Fibroblast of the aortic adventitia (primary cell): ENCODE measurements around the gene NLRP9. TPM values are rescaled to one million over a fixed set of nuclear protein-coding genes. Genes with fewer than 3 reads are reported as not detected.

Source experiments
- DNase-seq: peaks from one replicate; pipeline ENCODE4 v3.0.0-alpha.2; 2010; ENCODE audit warnings: low read depth
- H3K4me3 ChIP-seq: 2 replicates; pipeline ENCODE4 v1.5.1; 2011; ENCODE audit warnings: low read depth, mild to moderate bottlenecking, control low read depth, low read length, moderate library complexity
- small RNA-seq: library from RNA; depleted of rRNA; stranded (forward); fragments of <200 nt; gene quantifications from one replicate; pipeline ENCODE3, GENCODE V24; 2012
- total RNA-seq: library from RNA; depleted of rRNA; stranded (reverse); fragments of >200 nt; gene quantifications from 2 replicates; pipeline ENCODE4 v1.2.3, GENCODE V29; 2012; ENCODE audit warnings: low replicate concordance
- TF ChIP-seq, protein P1 (sequence below): IDR thresholded peaks from 2 replicates; pipeline ENCODE4 v1.5.1; 2011; ENCODE audit warnings: mild to moderate bottlenecking, low read length, control low read depth, inconsistent platforms; ENCODE audit not compliant: insufficient read depth

NLRP9 gene
- total RNA-seq, 1 donor = not detected

GRCh38 chr19:55660991-55661390, 77.2 kb downstream of the NLRP9 start:
- H3K4me3 ChIP-seq = no peak overlapping the region
- TF ChIP-seq, protein P1, sequence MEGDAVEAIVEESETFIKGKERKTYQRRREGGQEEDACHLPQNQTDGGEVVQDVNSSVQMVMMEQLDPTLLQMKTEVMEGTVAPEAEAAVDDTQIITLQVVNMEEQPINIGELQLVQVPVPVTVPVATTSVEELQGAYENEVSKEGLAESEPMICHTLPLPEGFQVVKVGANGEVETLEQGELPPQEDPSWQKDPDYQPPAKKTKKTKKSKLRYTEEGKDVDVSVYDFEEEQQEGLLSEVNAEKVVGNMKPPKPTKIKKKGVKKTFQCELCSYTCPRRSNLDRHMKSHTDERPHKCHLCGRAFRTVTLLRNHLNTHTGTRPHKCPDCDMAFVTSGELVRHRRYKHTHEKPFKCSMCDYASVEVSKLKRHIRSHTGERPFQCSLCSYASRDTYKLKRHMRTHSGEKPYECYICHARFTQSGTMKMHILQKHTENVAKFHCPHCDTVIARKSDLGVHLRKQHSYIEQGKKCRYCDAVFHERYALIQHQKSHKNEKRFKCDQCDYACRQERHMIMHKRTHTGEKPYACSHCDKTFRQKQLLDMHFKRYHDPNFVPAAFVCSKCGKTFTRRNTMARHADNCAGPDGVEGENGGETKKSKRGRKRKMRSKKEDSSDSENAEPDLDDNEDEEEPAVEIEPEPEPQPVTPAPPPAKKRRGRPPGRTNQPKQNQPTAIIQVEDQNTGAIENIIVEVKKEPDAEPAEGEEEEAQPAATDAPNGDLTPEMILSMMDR = no peak
- no peak for DNase-seq

DNA sequence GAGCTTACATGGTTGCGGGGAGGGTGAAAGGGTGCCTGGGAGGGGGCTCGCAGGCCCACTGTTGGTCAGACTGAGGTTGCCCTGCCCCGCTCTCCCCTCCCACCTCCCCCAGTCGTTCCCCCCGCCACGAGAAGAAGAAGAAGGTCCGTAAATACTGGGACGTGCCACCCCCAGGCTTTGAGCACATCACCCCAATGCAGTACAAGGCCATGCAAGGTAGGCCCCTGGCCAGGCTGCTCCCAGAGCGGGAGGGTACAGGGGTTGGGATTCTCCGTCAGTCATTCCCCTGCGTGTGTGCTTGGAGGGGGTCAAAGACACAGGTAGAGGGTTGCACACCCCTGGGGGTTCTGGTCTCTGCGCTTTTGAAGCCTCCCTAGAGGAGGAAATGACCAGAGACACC, 77.8 kb downstream of the NLRP9 start:
- TF ChIP-seq, protein P1 = no peak
- no peak overlapping the region for H3K4me3 ChIP-seq
- no peak for DNase-seq

DNA sequence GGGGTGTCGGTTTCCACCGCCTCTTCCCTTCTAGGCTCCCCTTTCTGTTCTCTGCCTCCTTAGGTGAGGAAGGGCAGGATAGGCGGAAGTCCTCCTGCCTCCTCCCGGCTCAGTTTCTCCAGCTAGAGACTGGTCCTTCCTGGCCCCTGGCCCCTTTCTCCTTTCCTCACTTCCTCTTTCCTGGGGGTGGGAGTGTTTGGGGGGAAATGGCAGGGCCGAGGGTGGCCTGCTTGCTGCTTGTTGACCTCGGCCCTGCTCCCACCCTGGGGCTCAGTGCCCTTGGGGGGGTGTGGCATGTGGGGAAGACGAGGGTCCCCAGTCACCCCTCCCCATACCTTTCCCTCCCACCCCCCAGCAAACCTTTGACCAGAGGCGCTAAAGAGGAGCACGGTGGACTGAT, 78.4 kb downstream of the NLRP9 start:
- H3K4me3 ChIP-seq = no peak overlapping the region
- DNase-seq = no peak
- TF ChIP-seq, protein P1 = no peak

- TF ChIP-seq, protein P1 = no peak
- no peak for DNase-seq
- H3K4me3 ChIP-seq = no peak overlapping the region
Measured at GRCh38 chr19:55658846-55659459, 79.2 kb downstream of the NLRP9 start.

Small RNA genes within 50 kb of the gene (small RNA-seq; reads per million reads assigned to genes)
- not detected for gene AC010525.2

Other genes with a start within 250 kb of the NLRP9 start
- gene SSC5D, start 250.0 kb downstream of the NLRP9 start, total RNA-seq = 10.7 and 18.7 TPM in 2 replicates
- not detected in 2 replicates for gene SBK2, start 201.3 kb downstream of the NLRP9 start, total RNA-seq
- 0.25 TPM in 1 of 2 replicates, not detected in the other for gene SBK3, start 192.9 kb downstream of the NLRP9 start, total RNA-seq
- 4.4 and 7.9 TPM in 2 replicates for gene ZNF579, start 157.6 kb downstream of the NLRP9 start, total RNA-seq
- gene FIZ1, start 138.9 kb downstream of the NLRP9 start, total RNA-seq = 3.5 and 4.7 TPM in 2 replicates
- gene ZNF524, start 138.1 kb downstream of the NLRP9 start, total RNA-seq = 1.7 and 10.8 TPM in 2 replicates
- 0.08 and 1.5 TPM in 2 replicates for gene ZNF865, start 132.8 kb downstream of the NLRP9 start, total RNA-seq
- gene ZNF784, start 113.8 kb downstream of the NLRP9 start, total RNA-seq = 2.8 and 4.8 TPM in 2 replicates
- 6.3 and 10.0 TPM in 2 replicates for gene ZNF580, start 97.4 kb downstream of the NLRP9 start, total RNA-seq
- gene ZNF581, start 94.8 kb downstream of the NLRP9 start, total RNA-seq = 13.9 and 41.5 TPM in 2 replicates
- gene CCDC106, start 90.2 kb downstream of the NLRP9 start, total RNA-seq = 8.5 and 16.0 TPM in 2 replicates
- gene U2AF2, start 83.4 kb downstream of the NLRP9 start, total RNA-seq = 69.5 and 71.4 TPM in 2 replicates
- 60.6 and 73.8 TPM in 2 replicates for gene EPN1, start 63.2 kb downstream of the NLRP9 start, total RNA-seq
- gene RFPL4A, start 20.7 kb upstream of the NLRP9 start, total RNA-seq = not detected in 2 replicates
- not detected in 2 replicates for gene RFPL4AL1, start 30.7 kb upstream of the NLRP9 start, total RNA-seq
- not detected in 2 replicates for gene NLRP11, start 93.6 kb upstream of the NLRP9 start, total RNA-seq
- not detected in 2 replicates for gene NLRP4, start 98.1 kb upstream of the NLRP9 start, total RNA-seq
- gene NLRP13, start 193.9 kb upstream of the NLRP9 start, total RNA-seq = not detected in 2 replicates
- not detected in 2 replicates for gene NLRP8, start 209.4 kb upstream of the NLRP9 start, total RNA-seq
- gene NLRP5, start 248.4 kb upstream of the NLRP9 start, total RNA-seq = not detected in 2 replicates